ENCODE data around the gene TCF20. TPM values are rescaled to one million over a fixed set of nuclear protein-coding genes. Genes with fewer than 3 reads are reported as not detected.

Gene TCF20
- total RNA-seq, 1 donor from 2014 or later = 47.4 TPM

- H3K27me3 ChIP-seq = no peaks in the 10 kb centered on the region
- no peak for DNase-seq
- H3K9me3 ChIP-seq = no peaks in the 10 kb centered on the region
- no peak overlapping the region for H3K27ac ChIP-seq
- no peaks in the 10 kb centered on the region for H3K4me1 ChIP-seq
- H3K4me3 ChIP-seq = no peak overlapping the region
- intact Hi-C loops (cut with DNase I) = no loop called here
- no peaks in the 10 kb centered on the region for H3K36me3 ChIP-seq
- ATAC-seq = no peak
- TF ChIP-seq, protein P1, sequence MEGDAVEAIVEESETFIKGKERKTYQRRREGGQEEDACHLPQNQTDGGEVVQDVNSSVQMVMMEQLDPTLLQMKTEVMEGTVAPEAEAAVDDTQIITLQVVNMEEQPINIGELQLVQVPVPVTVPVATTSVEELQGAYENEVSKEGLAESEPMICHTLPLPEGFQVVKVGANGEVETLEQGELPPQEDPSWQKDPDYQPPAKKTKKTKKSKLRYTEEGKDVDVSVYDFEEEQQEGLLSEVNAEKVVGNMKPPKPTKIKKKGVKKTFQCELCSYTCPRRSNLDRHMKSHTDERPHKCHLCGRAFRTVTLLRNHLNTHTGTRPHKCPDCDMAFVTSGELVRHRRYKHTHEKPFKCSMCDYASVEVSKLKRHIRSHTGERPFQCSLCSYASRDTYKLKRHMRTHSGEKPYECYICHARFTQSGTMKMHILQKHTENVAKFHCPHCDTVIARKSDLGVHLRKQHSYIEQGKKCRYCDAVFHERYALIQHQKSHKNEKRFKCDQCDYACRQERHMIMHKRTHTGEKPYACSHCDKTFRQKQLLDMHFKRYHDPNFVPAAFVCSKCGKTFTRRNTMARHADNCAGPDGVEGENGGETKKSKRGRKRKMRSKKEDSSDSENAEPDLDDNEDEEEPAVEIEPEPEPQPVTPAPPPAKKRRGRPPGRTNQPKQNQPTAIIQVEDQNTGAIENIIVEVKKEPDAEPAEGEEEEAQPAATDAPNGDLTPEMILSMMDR (IDR thresholded peaks at IDR 0.05) = no peak
Observed at GRCh38 chr22:42315392-42315756, 44.9 kb upstream of the TCF20 start.

GRCh38 chr22:42314709-42315391 is 44.4 kb upstream of the TCF20 start:
- H3K27ac ChIP-seq = no peak overlapping the region
- no peaks in the 10 kb centered on the region for H3K9me3 ChIP-seq
- H3K36me3 ChIP-seq = no peaks in the 10 kb centered on the region
- H3K4me1 ChIP-seq = no peaks in the 10 kb centered on the region
- DNase-seq = no peak
- H3K27me3 ChIP-seq = no peaks in the 10 kb centered on the region
- no peak overlapping the region for H3K4me3 ChIP-seq
- intact Hi-C loops (cut with DNase I) = no loop called here
- no peak for ATAC-seq
- TF ChIP-seq, protein P1 (IDR thresholded peaks at IDR 0.05) = no peak

GRCh38 chr22:42313804-42314581 is 43.5 kb upstream of the TCF20 start:
- Histone ChIP-seq H3K27me3 (no peaks in the 10 kb centered on the region), H3K27ac (no peak overlapping the region), H3K4me3 (no peak overlapping the region), H3K36me3 (no peaks in the 10 kb centered on the region), H3K4me1 (no peaks in the 10 kb centered on the region), H3K9me3 (no peaks in the 10 kb centered on the region)
- TF ChIP-seq, protein P1 (IDR thresholded peaks at IDR 0.05) = peak; percentile 29
- peak; percentile 29 for ATAC-seq
- intact Hi-C loops (cut with DNase I) = no loop called here
- DNase-seq = no peak

GRCh38 chr22:42313204-42313603 is 42.8 kb upstream of the TCF20 start:
- TF ChIP-seq, protein P1 (IDR thresholded peaks at IDR 0.05) = no peak
- no peaks in the 10 kb centered on the region for H3K36me3 ChIP-seq
- no peak for DNase-seq
- H3K27ac ChIP-seq = no peak overlapping the region
- no peaks in the 10 kb centered on the region for H3K4me1 ChIP-seq
- ATAC-seq = no peak
- no peak overlapping the region for H3K4me3 ChIP-seq
- no peaks in the 10 kb centered on the region for H3K9me3 ChIP-seq
- H3K27me3 ChIP-seq = no peaks in the 10 kb centered on the region
- intact Hi-C loops (cut with DNase I) = no loop called here

- DNase-seq (no peak), ATAC-seq (no peak)
- no peaks in the 10 kb centered on the region for H3K27me3 ChIP-seq
- H3K4me1 ChIP-seq = no peaks in the 10 kb centered on the region
- TF ChIP-seq, protein P1 (IDR thresholded peaks at IDR 0.05) = no peak
- no peaks in the 10 kb centered on the region for H3K36me3 ChIP-seq
- intact Hi-C loops (cut with DNase I) = no loop called here
- no peak overlapping the region for H3K4me3 ChIP-seq
- no peak overlapping the region for H3K27ac ChIP-seq
- no peaks in the 10 kb centered on the region for H3K9me3 ChIP-seq
Observed at GRCh38 chr22:42310291-42311015, 40.0 kb upstream of the TCF20 start.
